HG03460 (cell line): Measurements from ENCODE around the gene NOLC1.
"Not testable (repeated sequence)": the region's sequence is repeated elsewhere in the genome, so short reads cannot be mapped to it uniquely, and the experiment has no call there.

Experiments used
- ATAC-seq: cut with Tn5 transposase; IDR thresholded peaks from one replicate; pipeline ENCODE4 v1.9.1; 2021; ENCODE audit not compliant: unreplicated experiment

Gene NOLC1

GRCh38 chr10:102153093-102153620 is 968 bp downstream of the NOLC1 start:
- ATAC-seq, result no peak

- no peak for ATAC-seq
These were observed 2.4 kb downstream of the NOLC1 start for GRCh38 chr10:102154466-102155116.

DNA sequence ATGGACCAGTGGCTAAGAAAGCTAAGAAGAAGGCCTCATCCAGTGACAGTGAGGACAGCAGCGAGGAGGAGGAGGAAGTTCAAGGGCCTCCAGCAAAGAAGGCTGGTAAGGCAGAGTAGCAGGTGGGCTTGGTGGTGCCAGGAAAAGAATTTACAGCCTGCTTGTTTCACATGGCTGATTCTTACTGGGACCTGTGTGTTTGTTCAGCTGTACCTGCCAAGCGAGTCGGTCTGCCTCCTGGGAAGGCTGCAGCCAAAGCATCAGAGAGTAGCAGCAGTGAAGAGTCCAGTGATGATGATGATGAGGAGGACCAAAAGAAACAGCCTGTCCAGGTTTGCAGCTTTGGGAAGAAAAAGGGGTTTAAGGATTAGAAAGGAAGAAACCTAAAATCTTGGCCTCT is 5.0 kb downstream of the NOLC1 start:
- no peak for ATAC-seq

GRCh38 chr10:102159051-102159597 is 6.9 kb downstream of the NOLC1 start:
- no peak for ATAC-seq

DNA sequence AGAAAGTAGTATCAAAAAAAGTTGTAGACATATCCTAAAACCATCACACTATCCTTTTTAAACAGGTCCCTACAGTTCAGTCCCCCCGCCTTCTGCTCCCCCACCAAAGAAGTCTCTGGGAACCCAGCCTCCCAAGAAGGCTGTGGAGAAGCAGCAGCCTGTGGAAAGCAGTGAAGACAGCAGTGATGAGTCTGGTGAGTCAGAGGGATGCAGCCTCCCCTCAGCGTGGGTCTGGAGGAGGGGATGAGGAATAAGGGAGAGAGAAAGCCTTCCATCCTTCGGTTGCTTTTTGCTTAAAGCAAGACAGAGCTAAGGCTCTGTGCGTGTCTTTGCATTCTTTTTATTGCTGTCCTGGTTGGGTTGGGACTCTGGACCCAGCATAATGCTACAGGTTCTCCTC is 7.6 kb downstream of the NOLC1 start:
- ATAC-seq, result no peak

GRCh38 chr10:102163342-102163989 is 11.3 kb downstream of the NOLC1 start:
- ATAC-seq, result no peak

DNA sequence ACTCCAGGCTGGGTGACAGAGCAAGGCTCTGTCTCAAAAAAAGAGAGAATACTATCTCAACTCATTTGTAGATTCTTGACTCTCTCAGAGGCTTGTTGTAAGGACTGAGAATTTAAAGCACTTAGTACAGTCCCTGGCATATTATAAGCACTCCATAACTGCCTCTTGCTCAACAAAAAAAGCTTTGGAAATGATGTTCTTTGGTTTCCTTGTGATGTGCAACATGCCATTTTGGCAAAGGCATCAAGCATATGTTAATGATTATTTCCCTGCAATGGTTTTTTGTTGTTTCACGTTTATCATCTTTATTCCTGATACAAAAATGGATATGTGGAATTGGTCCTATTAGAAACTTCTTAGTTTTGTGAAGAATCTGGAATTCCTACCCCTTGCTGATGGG is 15.7 kb downstream of the NOLC1 start:
- no peak for ATAC-seq

- ATAC-seq, result no peak
These were observed 18.4 kb downstream of the NOLC1 start for GRCh38 chr10:102170602-102171001.

DNA sequence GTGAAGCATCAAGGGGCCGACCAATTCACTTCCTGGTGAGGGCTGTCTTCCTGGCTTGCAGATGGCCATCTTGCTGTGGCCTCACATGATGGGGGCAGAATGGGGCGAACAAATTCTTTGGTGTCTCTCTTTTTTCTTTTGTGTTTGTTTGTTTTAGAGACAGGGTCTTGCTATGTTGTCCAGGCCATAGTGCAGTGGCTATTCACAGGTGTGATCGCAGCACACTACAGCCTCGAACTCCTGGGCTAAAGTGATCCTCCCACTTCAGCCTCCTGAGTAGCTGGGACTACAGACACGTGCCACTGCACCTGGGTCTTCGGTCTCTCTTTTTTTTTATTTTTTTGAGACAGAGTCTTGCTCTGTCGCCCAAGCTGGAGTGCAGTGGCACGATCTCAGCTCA is 20.1 kb downstream of the NOLC1 start:
- no peak for ATAC-seq

GRCh38 chr10:102175415-102175814 is 23.2 kb downstream of the NOLC1 start:
- no peak for ATAC-seq

GRCh38 chr10:102184606-102185005 is 32.4 kb downstream of the NOLC1 start:
- ATAC-seq, result no peak

- no peak for ATAC-seq
These were observed 33.1 kb downstream of the NOLC1 start for GRCh38 chr10:102185272-102185671.

DNA sequence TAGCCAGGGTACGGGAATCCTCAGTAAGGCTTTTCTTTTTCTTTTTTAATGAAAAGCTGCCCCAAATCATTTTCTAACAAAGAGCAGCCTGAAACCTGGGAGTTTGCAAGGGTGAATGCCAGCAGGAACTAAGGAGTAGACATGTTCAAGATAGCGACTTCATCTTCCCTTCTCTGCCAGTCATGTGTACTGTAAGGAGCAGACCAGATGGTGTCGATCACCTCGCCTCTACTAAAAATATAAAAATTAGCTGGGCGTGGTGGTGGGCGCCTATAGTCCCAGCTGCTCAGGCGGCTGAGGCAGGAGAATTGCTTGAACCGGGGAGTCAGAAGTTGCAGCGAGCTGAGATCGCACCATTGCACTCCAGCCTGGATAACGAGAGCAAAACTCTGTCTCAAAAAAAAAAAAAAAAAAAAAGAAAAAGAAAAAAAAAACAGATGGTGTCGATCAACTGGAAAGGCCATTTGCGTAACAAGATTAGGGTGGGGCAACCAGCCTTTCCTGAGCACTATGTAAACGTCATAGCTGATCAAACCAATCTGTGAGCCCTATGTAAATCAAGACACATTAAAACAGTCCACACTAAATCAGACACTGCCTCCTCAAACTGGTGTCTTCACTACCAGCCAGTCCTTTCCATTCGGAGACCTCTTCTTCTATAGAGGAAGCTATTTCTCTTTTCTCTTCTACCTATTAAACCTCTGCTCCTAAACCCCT is 33.8 kb downstream of the NOLC1 start:
- ATAC-seq, result no peak

GRCh38 chr10:102188298-102188940 is 36.2 kb downstream of the NOLC1 start:
- ATAC-seq, result no peak

DNA sequence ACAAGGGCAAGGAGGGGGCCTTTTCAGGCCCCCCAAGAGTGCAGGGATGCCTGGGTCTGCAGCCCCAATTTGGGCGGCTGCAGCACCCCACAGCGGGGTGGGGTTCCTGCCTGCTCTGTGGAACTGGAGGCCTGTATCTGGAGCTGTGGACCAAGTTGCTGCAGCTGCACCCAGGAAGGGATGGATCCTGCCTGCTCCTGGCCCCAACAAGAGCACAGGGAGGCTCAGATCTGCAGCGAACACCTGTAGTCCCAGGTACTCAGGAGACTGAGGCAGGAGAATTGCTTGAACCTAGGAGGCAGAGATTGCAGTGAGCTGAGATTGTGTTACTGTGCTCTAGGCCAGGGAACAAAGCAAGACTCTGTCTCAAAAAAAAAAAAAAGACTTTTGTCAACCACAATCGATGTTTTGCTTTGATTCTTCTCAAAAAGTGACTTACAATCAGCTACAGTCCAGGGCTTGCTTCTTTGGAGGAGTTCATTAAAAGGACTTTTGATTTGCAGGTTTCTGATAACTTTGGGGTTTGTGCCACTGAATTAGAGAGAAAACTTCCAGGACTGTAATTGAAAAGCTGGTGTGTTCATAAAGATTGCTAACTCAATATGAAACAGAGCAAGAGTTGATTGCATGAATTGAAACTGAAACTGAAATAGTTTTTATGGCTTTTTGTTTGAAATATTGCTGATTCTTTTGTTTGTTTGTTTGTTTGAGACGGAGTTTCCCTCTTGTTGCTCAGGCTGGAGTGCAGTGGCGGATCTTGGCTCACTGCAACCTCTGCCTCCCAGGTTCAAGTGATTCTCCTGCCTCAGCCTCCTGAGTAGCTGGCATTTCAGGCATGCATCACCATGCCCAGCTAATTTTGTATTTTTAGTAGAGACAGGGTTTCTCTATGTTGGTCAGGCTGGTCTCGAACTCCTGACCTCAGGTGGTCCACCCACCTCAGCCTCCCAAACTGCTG is 37.0 kb downstream of the NOLC1 start:
- not testable (repeated sequence) for ATAC-seq

GRCh38 chr10:102191956-102192355 is 39.8 kb downstream of the NOLC1 start:
- no peak for ATAC-seq

DNA sequence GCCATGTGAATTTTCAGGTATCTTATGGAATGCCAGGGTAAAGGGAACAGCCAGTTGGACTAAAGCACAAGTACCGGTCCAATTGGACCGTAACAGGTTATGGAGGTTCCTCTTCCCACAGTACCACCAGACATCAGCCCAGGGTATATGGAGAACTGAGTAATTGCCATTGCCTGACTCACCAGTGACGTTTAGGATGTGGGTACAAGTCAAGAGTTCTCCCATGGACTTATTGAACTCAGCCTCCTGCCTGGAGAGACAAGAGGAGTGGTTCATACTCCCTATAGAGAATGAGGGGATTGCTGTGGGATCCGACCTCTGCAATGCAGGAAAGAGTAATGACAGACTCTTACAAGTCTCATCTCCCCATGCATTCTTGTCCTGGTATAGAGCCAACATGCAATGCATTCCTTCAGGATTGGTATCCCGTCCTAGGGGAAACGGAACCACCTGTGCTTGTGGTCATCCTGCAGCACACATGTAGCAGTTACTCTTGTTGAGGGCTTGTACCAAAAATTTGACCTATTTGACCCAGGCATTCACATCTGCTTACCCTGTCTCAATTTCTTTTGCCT is 43.2 kb downstream of the NOLC1 start:
- ATAC-seq, result no peak

DNA sequence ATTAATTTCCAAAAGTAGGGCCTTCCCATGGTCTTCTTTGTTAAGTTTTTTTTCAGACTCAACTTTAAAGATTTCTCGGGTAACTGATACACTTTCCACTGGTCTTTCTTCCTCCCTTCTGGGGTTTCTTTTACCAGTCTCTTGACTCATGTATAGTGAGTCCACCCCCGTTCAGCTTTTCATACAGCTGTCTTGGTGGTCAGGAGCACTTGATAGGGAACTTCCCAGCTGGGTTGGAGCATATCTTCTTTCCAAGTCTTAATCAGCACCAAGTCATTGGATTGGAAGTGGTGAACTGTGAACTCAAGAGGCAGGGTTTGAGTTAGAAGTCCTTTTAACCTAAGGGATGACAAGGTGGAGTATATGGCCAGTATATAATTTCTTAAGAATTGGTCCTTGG is 44.7 kb downstream of the NOLC1 start:
- no peak for ATAC-seq

- no peak for ATAC-seq
These were observed 45.8 kb downstream of the NOLC1 start for GRCh38 chr10:102198027-102198426.
